ENCODE results near the gene BIN2. TPM values are rescaled to one million over a fixed set of nuclear protein-coding genes. Genes with fewer than 3 reads are reported as not detected.
"Not testable (repeated sequence)": the region's sequence is repeated elsewhere in the genome, so short reads cannot be mapped to it uniquely, and the experiment has no call there.

Gene BIN2
- total and polyA plus RNA-seq, 8 donors, result 3.8 to 46.0 (median 6.2) TPM

DNA sequence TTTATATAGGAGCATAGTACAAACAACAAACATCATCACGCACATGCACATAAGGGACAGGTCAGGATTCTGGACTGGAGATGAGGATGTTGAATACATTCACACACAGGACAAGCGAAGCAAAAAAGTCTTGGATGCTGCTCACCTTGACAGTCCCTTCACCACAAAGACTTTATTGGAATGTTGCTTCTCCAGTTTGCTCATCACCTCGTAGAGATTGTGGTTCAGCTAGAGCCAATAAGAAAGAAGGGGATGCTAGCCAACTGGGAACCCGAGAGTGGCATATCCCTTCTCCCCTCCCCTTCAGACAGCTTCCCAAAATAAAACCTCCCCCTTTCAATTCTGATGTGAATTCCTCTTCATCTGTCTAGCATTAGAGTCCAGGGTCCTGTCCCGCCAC lies 28.3 kb downstream of the BIN2 start:
- Histone ChIP-seq H3K27me3 (no peaks in the 10 kb centered on the region), H3K4me1 (peaks cover 0 to 10% of the 10 kb centered on the region in 2 donors), H3K9me3 (no peaks in the 10 kb centered on the region), H3K4me3 (no peak overlapping the region), H3K27ac (no peak overlapping the region), H3K36me3 (peaks cover 0 to 74% of the 10 kb centered on the region in 2 donors)
- intact Hi-C loops (cut with DNase I), result no loop called here
- no peak for TF ChIP-seq CTCF (IDR thresholded peaks at IDR 0.05)
- ATAC-seq (no peak), DNase-seq (no peak)

- H3K27ac ChIP-seq; intact Hi-C loops (cut with DNase I); DNase-seq; H3K4me3 ChIP-seq; H3K27me3 ChIP-seq; H3K9me3 ChIP-seq; ATAC-seq: not testable (repeated sequence)
- H3K36me3 ChIP-seq, result peaks cover 0 to 74% of the 10 kb centered on the region in 2 donors
- H3K4me1 ChIP-seq, result peaks cover 0 to 10% of the 10 kb centered on the region in 2 donors
These were observed 29.9 kb downstream of the BIN2 start for GRCh38 chr12:51294097-51294496.

DNA sequence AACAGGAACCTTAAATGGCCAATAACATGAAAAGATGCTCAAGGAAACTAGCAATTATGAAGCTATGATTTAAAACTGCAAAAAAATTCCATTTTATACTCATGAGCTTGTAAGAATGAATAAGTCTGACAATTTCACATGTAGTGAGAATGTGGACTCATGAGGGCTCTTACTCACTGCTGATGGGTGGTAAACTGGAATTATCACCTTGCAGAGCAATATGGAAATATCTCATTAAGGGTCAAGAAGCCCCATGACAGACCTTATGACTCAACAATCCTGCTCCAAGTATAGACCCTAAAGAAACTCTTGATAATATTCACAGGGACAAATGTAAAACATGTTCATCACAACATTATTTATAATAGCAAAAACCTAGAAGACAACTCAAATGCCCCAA lies 30.3 kb downstream of the BIN2 start:
- intact Hi-C loops (cut with DNase I), result no loop called here
- Histone ChIP-seq H3K4me1 (peaks cover 0 to 10% of the 10 kb centered on the region in 2 donors), H3K9me3 (no peaks in the 10 kb centered on the region), H3K4me3 (no peak overlapping the region), H3K27me3 (no peaks in the 10 kb centered on the region), H3K27ac (no peak overlapping the region), H3K36me3 (peaks cover 0 to 74% of the 10 kb centered on the region in 2 donors)
- DNase-seq, result no peak
- no peak for TF ChIP-seq CTCF (IDR thresholded peaks at IDR 0.05)
- no peak for ATAC-seq

DNA sequence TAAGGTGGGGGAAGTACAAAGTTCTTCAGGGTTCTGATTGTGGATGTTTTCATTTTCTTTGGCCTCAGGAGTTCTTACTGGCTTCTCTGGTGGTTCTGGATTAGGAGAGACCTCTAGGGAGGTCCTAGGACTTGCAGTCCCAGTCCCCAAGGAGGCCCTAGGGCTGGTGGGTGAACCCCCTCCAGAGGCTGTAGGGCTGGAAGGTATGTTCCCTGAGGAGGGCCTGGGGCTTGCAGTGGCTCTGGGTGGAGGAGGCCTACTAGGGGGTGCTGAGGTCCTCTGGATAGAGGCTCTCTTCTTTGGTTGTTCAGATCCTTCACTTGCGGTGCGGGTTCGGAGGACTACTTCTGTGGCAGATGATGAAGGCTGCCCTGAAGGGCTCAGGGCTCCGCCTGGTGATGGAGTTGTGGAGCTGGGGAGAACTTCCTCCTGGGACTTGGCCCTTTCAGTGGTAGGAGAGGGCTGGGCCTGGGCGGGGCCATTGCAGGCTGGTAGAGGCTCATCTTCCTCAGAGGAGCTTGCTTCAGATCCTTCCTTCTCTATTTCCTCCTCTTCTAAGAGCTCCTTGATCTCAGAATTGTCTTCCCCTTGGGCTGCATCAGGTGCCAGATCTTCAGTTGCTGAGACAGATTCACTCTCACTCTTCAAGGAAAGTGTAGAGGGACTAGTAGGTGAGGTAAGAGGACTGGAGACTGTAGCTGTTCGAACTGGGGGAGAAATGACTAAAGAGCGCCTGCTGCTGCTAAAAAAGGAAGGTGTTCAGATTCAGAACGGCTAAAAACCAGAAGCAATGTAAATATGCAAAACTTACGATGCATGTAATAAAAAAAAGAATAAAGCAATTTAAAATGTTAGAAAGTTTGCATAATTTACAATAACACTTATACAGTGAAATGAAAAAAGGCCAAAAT lies 32.1 kb downstream of the BIN2 start:
- peak; percentile 81 for ATAC-seq
- H3K9me3 ChIP-seq; intact Hi-C loops (cut with DNase I); H3K27me3 ChIP-seq; H3K4me3 ChIP-seq: not testable (repeated sequence)
- peaks cover 0 to 10% of the 10 kb centered on the region in 2 donors for H3K4me1 ChIP-seq
- DNase-seq, result peak in 2 of 4 donors; percentile 73 to 95
- peak overlapping the region in 1 of 2 donors; percentile 71 for H3K27ac ChIP-seq
- H3K36me3 ChIP-seq, result peaks cover 0 to 72% of the 10 kb centered on the region in 2 donors

DNA sequence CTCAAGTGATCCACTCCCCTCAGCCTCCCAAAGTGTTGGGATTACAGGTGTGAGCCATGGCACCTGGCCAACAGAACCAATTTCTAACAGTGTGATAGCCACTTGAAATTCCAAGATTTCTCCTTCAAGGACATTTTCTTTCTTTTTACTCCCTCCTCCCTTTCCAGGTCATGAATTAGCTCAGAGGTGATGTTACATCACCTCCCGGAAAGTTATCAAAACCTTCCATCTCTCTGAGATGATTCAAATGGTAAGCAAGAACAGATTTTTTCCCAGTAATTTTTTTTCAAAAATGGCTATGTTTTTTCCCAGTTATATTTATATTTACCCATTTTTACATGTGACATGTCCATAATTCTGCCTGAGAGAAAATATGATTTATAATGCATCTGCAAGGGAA lies 38.1 kb downstream of the BIN2 start:
- TF ChIP-seq CTCF (IDR thresholded peaks at IDR 0.05), result no peak
- ATAC-seq (no peak), DNase-seq (no peak)
- Histone ChIP-seq H3K4me3 (no peak overlapping the region), H3K4me1 (no peaks in the 10 kb centered on the region), H3K9me3 (no peaks in the 10 kb centered on the region), H3K27me3 (no peaks in the 10 kb centered on the region), H3K36me3 (peaks cover 0 to 96% of the 10 kb centered on the region in 2 donors), H3K27ac (no peak overlapping the region)
- intact Hi-C loops (cut with DNase I), result no loop called here

DNA sequence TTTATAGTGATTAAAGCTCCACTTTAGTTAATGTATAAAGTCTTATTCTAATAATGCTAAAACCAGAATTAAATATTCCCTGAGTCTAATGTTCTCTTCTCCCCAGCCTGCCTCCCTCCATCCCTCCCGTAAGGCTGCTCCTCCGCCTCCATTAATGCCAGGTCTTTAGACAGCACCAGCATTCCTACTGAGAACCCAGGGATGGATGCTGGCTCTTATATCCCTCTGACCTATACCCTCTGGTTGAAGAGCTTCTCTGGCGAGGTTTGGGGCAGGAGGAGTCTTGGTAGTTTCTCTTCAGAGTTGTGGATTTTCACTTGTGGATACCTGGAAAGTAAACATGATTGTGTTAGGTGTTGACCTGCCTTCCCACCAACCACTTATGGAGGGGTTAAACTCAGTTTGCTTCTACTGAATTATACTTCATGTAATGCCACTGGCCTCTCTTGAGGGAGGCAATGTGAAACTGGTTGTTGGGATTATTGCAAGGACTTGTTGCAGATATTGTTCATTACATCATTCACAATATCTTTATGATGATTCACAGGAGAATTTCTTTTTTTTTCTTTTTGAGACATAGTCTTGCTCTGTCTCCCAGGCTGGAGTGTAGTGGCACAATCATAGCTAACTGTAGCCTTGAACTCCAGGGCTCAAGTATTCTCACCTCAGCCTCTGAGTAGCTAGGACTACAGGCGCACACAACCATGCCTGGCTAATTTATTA lies 42.6 kb downstream of the BIN2 start:
- ATAC-seq (peak; percentile 14), DNase-seq (no peak)
- intact Hi-C loops (cut with DNase I), result no loop called here
- TF ChIP-seq CTCF (IDR thresholded peaks at IDR 0.05), result no peak
- Histone ChIP-seq H3K9me3 (no peaks in the 10 kb centered on the region), H3K4me3 (no peak overlapping the region), H3K27me3 (no peaks in the 10 kb centered on the region), H3K27ac (no peak overlapping the region), H3K36me3 (peaks cover 0 to 64% of the 10 kb centered on the region in 2 donors), H3K4me1 (no peaks in the 10 kb centered on the region)

Data from left lung (tissue), 10 donors.